NT2/D1 (cell line): ENCODE measurements around the gene KIF1A.

Source experiments
- DNase-seq: peaks from one replicate; pipeline ENCODE4 v3.0.0-alpha.2; 2011; ENCODE audit warnings: low read depth, low spot score
- H3K27me3 ChIP-seq: 2 replicates; pipeline ENCODE4 v1.6.0; 2011; ENCODE audit warnings: mild to moderate bottlenecking; ENCODE audit not compliant: insufficient read length, insufficient read depth
- H3K36me3 ChIP-seq: 2 replicates; pipeline ENCODE4 v1.6.1; 2011; ENCODE audit warnings: mild to moderate bottlenecking, low read length, mixed read lengths; ENCODE audit not compliant: insufficient read depth, insufficient read length
- H3K4me1 ChIP-seq: 2 replicates; pipeline ENCODE4 v1.5.1; 2011; ENCODE audit not compliant: insufficient read depth, insufficient read length
- H3K4me3 ChIP-seq: 2 replicates; pipeline ENCODE4 v1.5.1; 2011; ENCODE audit warnings: low read depth; ENCODE audit not compliant: insufficient read length
- H3K9ac ChIP-seq: 2 replicates; pipeline ENCODE4 v1.6.0; 2011; ENCODE audit warnings: low read depth; ENCODE audit not compliant: insufficient read length
- H3K9me3 ChIP-seq: 2 replicates; pipeline ENCODE4 v1.5.1; 2011; ENCODE audit warnings: mild to moderate bottlenecking, low read length; ENCODE audit not compliant: insufficient read depth
- SUZ12 ChIP-seq: IDR thresholded peaks from 2 replicates; pipeline ENCODE4 v1.6.1; 2011; ENCODE audit not compliant: insufficient read length, insufficient read depth; ENCODE audit errors: extremely low read depth
- YY1 ChIP-seq: IDR thresholded peaks from 2 replicates; pipeline ENCODE4 v1.6.1; 2011; ENCODE audit not compliant: insufficient read length, insufficient read depth
- ZNF274 ChIP-seq: IDR thresholded peaks from 2 replicates; pipeline ENCODE4 v1.6.1; 2011; ENCODE audit warnings: mild to moderate bottlenecking, low read depth, low read length

KIF1A gene

GRCh38 chr2:240737512-240737911 is 82.5 kb downstream of the KIF1A start:
- no peak for DNase-seq
- peaks cover 11% of the 10 kb centered on the region for H3K4me1 ChIP-seq

GRCh38 chr2:240736281-240737250 is 83.5 kb downstream of the KIF1A start:
- no peak overlapping the region for H3K4me3 ChIP-seq
- H3K9me3 ChIP-seq = no peaks in the 10 kb centered on the region
- H3K27me3 ChIP-seq = no peaks in the 10 kb centered on the region
- H3K4me1 ChIP-seq = peaks cover 12% of the 10 kb centered on the region
- peaks cover 14% of the 10 kb centered on the region for H3K36me3 ChIP-seq
- DNase-seq = no peak
- TF ChIP-seq YY1 (no peak), ZNF274 (no peak), SUZ12 (no peak)
- no peak overlapping the region for H3K9ac ChIP-seq

More at GRCh38 chr2:240737512-240737911, 82.5 kb downstream of the KIF1A start:
- TF ChIP-seq SUZ12 (no peak), YY1 (no peak), ZNF274 (no peak)
- Histone ChIP-seq H3K9me3 (no peaks in the 10 kb centered on the region), H3K9ac (no peak overlapping the region), H3K27me3 (no peaks in the 10 kb centered on the region), H3K4me3 (no peak overlapping the region), H3K36me3 (peaks cover 14% of the 10 kb centered on the region)

GRCh38 chr2:240735476-240735875 is 84.5 kb downstream of the KIF1A start:
- Histone ChIP-seq H3K36me3 (peaks cover 14% of the 10 kb centered on the region), H3K4me3 (no peak overlapping the region), H3K9ac (no peak overlapping the region), H3K27me3 (no peaks in the 10 kb centered on the region), H3K4me1 (peaks cover 17% of the 10 kb centered on the region), H3K9me3 (no peaks in the 10 kb centered on the region)
- TF ChIP-seq ZNF274 (no peak), SUZ12 (no peak), YY1 (no peak)
- DNase-seq = no peak

- no peaks in the 10 kb centered on the region for H3K9me3 ChIP-seq
- TF ChIP-seq ZNF274 = no peak
- TF ChIP-seq SUZ12 = no peak
- TF ChIP-seq YY1 = no peak
- DNase-seq = no peak
- H3K4me3 ChIP-seq = no peak overlapping the region
- H3K27me3 ChIP-seq = no peaks in the 10 kb centered on the region
- peaks cover 9% of the 10 kb centered on the region for H3K36me3 ChIP-seq
- no peak overlapping the region for H3K9ac ChIP-seq
- peaks cover 17% of the 10 kb centered on the region for H3K4me1 ChIP-seq
Measured at GRCh38 chr2:240734756-240735155, 85.3 kb downstream of the KIF1A start.

GRCh38 chr2:240733803-240734495 is 86.1 kb downstream of the KIF1A start:
- TF ChIP-seq YY1 (no peak), ZNF274 (no peak), SUZ12 (no peak)
- Histone ChIP-seq H3K27me3 (no peaks in the 10 kb centered on the region), H3K4me3 (no peak overlapping the region), H3K4me1 (peaks cover 17% of the 10 kb centered on the region), H3K9ac (no peak overlapping the region), H3K9me3 (no peaks in the 10 kb centered on the region), H3K36me3 (peaks cover 5% of the 10 kb centered on the region)
- no peak for DNase-seq

GRCh38 chr2:240732911-240733622 is 87.0 kb downstream of the KIF1A start:
- H3K36me3 ChIP-seq = peaks cover 5% of the 10 kb centered on the region
- DNase-seq = no peak

More at GRCh38 chr2:240732911-240733622, 87.0 kb downstream of the KIF1A start:
- H3K9ac ChIP-seq = no peak overlapping the region
- no peaks in the 10 kb centered on the region for H3K27me3 ChIP-seq
- H3K4me3 ChIP-seq = no peak overlapping the region
- H3K4me1 ChIP-seq = peaks cover 17% of the 10 kb centered on the region
- H3K9me3 ChIP-seq = no peaks in the 10 kb centered on the region
- no peak for TF ChIP-seq SUZ12
- no peak for TF ChIP-seq YY1
- TF ChIP-seq ZNF274 = no peak
